ENCODE data around the gene PCK2.

The PCK2 gene

GRCh38 chr14:24098927-24099813, 5.1 kb downstream of the PCK2 start:
- H3K4me2 ChIP-seq (ENCODE audit: low read depth, low read length) = no peak overlapping the region
- H3K9ac ChIP-seq (ENCODE audit: low read length) = no peak overlapping the region
- no peaks in the 10 kb centered on the region for H3K36me3 ChIP-seq (replicated peaks; ENCODE audit: insufficient read depth, low read length)
- no peaks in the 10 kb centered on the region for H3K27me3 ChIP-seq (replicated peaks; ENCODE audit: insufficient read depth, low read length)
- peaks cover 5% of the 10 kb centered on the region; the same call in 1 of the 2 replicates for H3K79me2 ChIP-seq (ENCODE audit: low read length)
- no peak for DNase-seq
- H3K9me3 ChIP-seq (replicated peaks; ENCODE audit: insufficient read depth, low read length) = no peaks in the 10 kb centered on the region
- H2AFZ ChIP-seq (ENCODE audit: low read length) = no peak overlapping the region
- TF ChIP-seq EZH2phosphoT487 (IDR thresholded peaks at IDR 0.05; ENCODE audit: low read length) = no peak
- no peak for TF ChIP-seq CTCF (IDR thresholded peaks at IDR 0.05; ENCODE audit: low read length)
- TF ChIP-seq EZH2 (optimal IDR thresholded peaks at IDR 0.05; ENCODE audit: low read depth, low read length) = no peak
- H3K9me2 ChIP-seq (replicated peaks; ENCODE audit: insufficient read depth, low read length) = no peaks in the 10 kb centered on the region
- H3K4me1 ChIP-seq (ENCODE audit: low read length) = no peaks in the 10 kb centered on the region
- H4K20me1 ChIP-seq (ENCODE audit: insufficient read depth, low read length) = no peaks in the 10 kb centered on the region
- no peaks in the 10 kb centered on the region for H3F3A ChIP-seq (ENCODE audit: insufficient read depth, low read length)
- no peak overlapping the region for H3K27ac ChIP-seq (ENCODE audit: low read length)
- no peak overlapping the region for H3K4me3 ChIP-seq (ENCODE audit: low read length)

GRCh38 chr14:24100197-24100981, 6.3 kb downstream of the PCK2 start:
- no peak overlapping the region for H3K27ac ChIP-seq (ENCODE audit: low read length)
- no peak overlapping the region for H3K9ac ChIP-seq (ENCODE audit: low read length)
- no peak for DNase-seq
- H3K9me2 ChIP-seq (replicated peaks; ENCODE audit: insufficient read depth, low read length) = no peaks in the 10 kb centered on the region
- TF ChIP-seq CTCF (IDR thresholded peaks at IDR 0.05; ENCODE audit: low read length) (no peak), EZH2 (optimal IDR thresholded peaks at IDR 0.05; ENCODE audit: low read depth, low read length) (no peak), EZH2phosphoT487 (IDR thresholded peaks at IDR 0.05; ENCODE audit: low read length) (no peak)
- H3K4me3 ChIP-seq (ENCODE audit: low read length) = no peak overlapping the region
- H3K4me2 ChIP-seq (ENCODE audit: low read depth, low read length) = no peak overlapping the region
- H4K20me1 ChIP-seq (ENCODE audit: insufficient read depth, low read length) = no peaks in the 10 kb centered on the region
- no peak overlapping the region for H2AFZ ChIP-seq (ENCODE audit: low read length)
- H3K27me3 ChIP-seq (replicated peaks; ENCODE audit: insufficient read depth, low read length) = no peaks in the 10 kb centered on the region
- H3K9me3 ChIP-seq (replicated peaks; ENCODE audit: insufficient read depth, low read length) = no peaks in the 10 kb centered on the region
- no peaks in the 10 kb centered on the region for H3K4me1 ChIP-seq (ENCODE audit: low read length)
- no peaks in the 10 kb centered on the region for H3K79me2 ChIP-seq (ENCODE audit: low read length)
- H3K36me3 ChIP-seq (replicated peaks; ENCODE audit: insufficient read depth, low read length) = no peaks in the 10 kb centered on the region
- H3F3A ChIP-seq (ENCODE audit: insufficient read depth, low read length) = no peaks in the 10 kb centered on the region

GRCh38 chr14:24100982-24101494, 6.9 kb downstream of the PCK2 start:
- Histone ChIP-seq H2AFZ (ENCODE audit: low read length) (no peak overlapping the region), H3F3A (ENCODE audit: insufficient read depth, low read length) (no peaks in the 10 kb centered on the region), H3K4me2 (ENCODE audit: low read depth, low read length) (no peak overlapping the region), H3K9ac (ENCODE audit: low read length) (no peak overlapping the region), H3K27me3 (replicated peaks; ENCODE audit: insufficient read depth, low read length) (no peaks in the 10 kb centered on the region), H4K20me1 (ENCODE audit: insufficient read depth, low read length) (no peaks in the 10 kb centered on the region), H3K27ac (ENCODE audit: low read length) (no peak overlapping the region), H3K9me2 (replicated peaks; ENCODE audit: insufficient read depth, low read length) (no peaks in the 10 kb centered on the region), H3K4me1 (ENCODE audit: low read length) (no peaks in the 10 kb centered on the region), H3K9me3 (replicated peaks; ENCODE audit: insufficient read depth, low read length) (no peaks in the 10 kb centered on the region), H3K36me3 (replicated peaks; ENCODE audit: insufficient read depth, low read length) (no peaks in the 10 kb centered on the region), H3K4me3 (ENCODE audit: low read length) (no peak overlapping the region), H3K79me2 (ENCODE audit: low read length) (no peaks in the 10 kb centered on the region)
- DNase-seq = no peak
- TF ChIP-seq EZH2 (optimal IDR thresholded peaks at IDR 0.05; ENCODE audit: low read depth, low read length) (no peak), EZH2phosphoT487 (IDR thresholded peaks at IDR 0.05; ENCODE audit: low read length) (no peak), CTCF (IDR thresholded peaks at IDR 0.05; ENCODE audit: low read length) (no peak)
